H1 (cell line): ENCODE data around the gene CTBP2. TPM values are rescaled to one million over a fixed set of nuclear protein-coding genes. Genes with fewer than 3 reads are reported as not detected.
A peak's percentile ranks its signal among the peaks of the same experiment; 100 is the strongest.

ENCODE experiments used
- CTCF ChIA-PET: fragments of 300-600 bp; sonication (Branson Sonifier 250); formaldehyde crosslinking; loops from one replicate; lab custom pipeline; 2021; ENCODE audit not compliant: partially characterized antibody; lab: Charles Lee
- POLR2A ChIA-PET: fragments of 300-600 bp; sonication (Branson Sonifier 250); formaldehyde crosslinking; loops from one replicate; lab custom pipeline; 2021; ENCODE audit warnings: inconsistent platforms; ENCODE audit not compliant: partially characterized antibody; lab: Charles Lee
- DNase-seq, 2 experiments: peaks; one replicate each; pipeline versions ENCODE4 v3.0.0 to v3.0.0-alpha.2; 2010 to 2022; ENCODE audit warnings: low spot score in 2 of 2, low read depth in 1 of 2, mixed read lengths in 1 of 2
- FAIRE-seq: peaks from 2 replicates; lab custom pipeline; 2011; peaks lifted over from hg19 to GRCh38; lab: Jason Lieb, UNC
- H2AFZ ChIP-seq: 2 replicates; pipeline ENCODE4 v1.8.1; 2012; ENCODE audit warnings: low read length, inconsistent platforms
- H2AK5ac ChIP-seq: 2 replicates; pipeline ENCODE4 v1.6.1; 2013; ENCODE audit warnings: low read depth, low read length
- H2BK120ac ChIP-seq: replicated peaks from 2 replicates; pipeline ENCODE3; 2013; ENCODE audit warnings: low read depth, low read length, inconsistent platforms
- H2BK12ac ChIP-seq: 2 replicates; pipeline ENCODE4 v1.6.1; 2013; ENCODE audit warnings: low read depth, low read length
- H2BK15ac ChIP-seq: 2 replicates; pipeline ENCODE4 v1.6.1; 2013; ENCODE audit warnings: low read length
- H2BK20ac ChIP-seq: 2 replicates; pipeline ENCODE4 v1.6.1; 2013; ENCODE audit warnings: low read length
- H2BK5ac ChIP-seq: 2 replicates; pipeline ENCODE4 v1.6.1; 2013; ENCODE audit warnings: low read depth, low read length
- H3K14ac ChIP-seq: 2 replicates; pipeline ENCODE4 v1.6.1; 2013; ENCODE audit warnings: inconsistent platforms; ENCODE audit not compliant: insufficient read length
- H3K18ac ChIP-seq: 2 replicates; pipeline ENCODE4 v1.6.1; 2013; ENCODE audit warnings: low read length; ENCODE audit errors: extremely low read depth
- H3K23ac ChIP-seq: 2 replicates; pipeline ENCODE4 v1.6.1; 2013; ENCODE audit warnings: inconsistent platforms; ENCODE audit not compliant: insufficient read length
- H3K23me2 ChIP-seq: 2 replicates; pipeline ENCODE4 v1.6.1; 2013; ENCODE audit warnings: low read depth, low read length
- H3K27ac ChIP-seq: 2 replicates; pipeline ENCODE4 v1.6.1; 2011; ENCODE audit warnings: low read depth, low read length, inconsistent platforms
- H3K27me3 ChIP-seq, 4 experiments: replicated peaks in 1 of 4; 1 replicate in 1 of 4; 2 replicates in 3 of 4; pipeline versions ENCODE4 v1.6.1 to v1.8.1; 2011 to 2013; ENCODE audit warnings: low read length in 3 of 4, mild to moderate bottlenecking in 3 of 4, inconsistent platforms in 2 of 4, mixed read lengths in 2 of 4, moderate library complexity in 1 of 4; ENCODE audit not compliant: control insufficient read depth in 3 of 4, insufficient read depth in 3 of 4; ENCODE audit errors: extremely low read depth in 1 of 4
- H3K36me3 ChIP-seq, 4 experiments: 2 replicates each; pipeline versions ENCODE4 v1.6.1 to v1.8.1; 2011 to 2013; ENCODE audit warnings: mild to moderate bottlenecking in 4 of 4, low read length in 3 of 4, moderate library complexity in 2 of 4, control low read depth in 1 of 4, inconsistent platforms in 1 of 4; ENCODE audit not compliant: insufficient read depth in 4 of 4, control insufficient read depth in 2 of 4
- H3K4ac ChIP-seq: replicated peaks from 2 replicates; pipeline ENCODE3; 2013; ENCODE audit warnings: low read length, low read depth, mixed read lengths, inconsistent platforms; ENCODE audit not compliant: insufficient read length
- H3K4me1 ChIP-seq, 4 experiments: replicated peaks in 1 of 4; 1 replicate in 1 of 4; 2 replicates in 3 of 4; pipeline versions ENCODE4 v1.6.1 to v1.8.1; 2011 to 2013; ENCODE audit warnings: low read length in 3 of 4, inconsistent platforms in 2 of 4, mixed read lengths in 1 of 4; ENCODE audit not compliant: insufficient read depth in 4 of 4, control insufficient read depth in 3 of 4
- H3K4me2 ChIP-seq, 2 experiments: 2 replicates each; pipeline versions ENCODE4 v1.6.1 to v1.8.1; 2011 to 2013; ENCODE audit warnings: low read depth in 2 of 2, low read length in 2 of 2, control low read depth in 1 of 2, inconsistent platforms in 1 of 2, mild to moderate bottlenecking in 1 of 2; ENCODE audit not compliant: insufficient read depth in 1 of 2
- H3K4me3 ChIP-seq, 4 experiments: fragments of 200-600, 300-600 bp in 1 of 4; sonication (generic), shearing (Covaris generic), sonication (Bioruptor Twin) in 1 of 4; 2 replicates each; pipeline versions ENCODE4 v1.5.1 to v1.8.1; 2011 to 2016; ENCODE audit warnings: low read length in 4 of 4, low read depth in 3 of 4, control low read depth in 2 of 4, inconsistent platforms in 2 of 4, mild to moderate bottlenecking in 2 of 4, mixed read lengths in 1 of 4, moderate library complexity in 1 of 4; ENCODE audit not compliant: insufficient read depth in 2 of 4; ENCODE audit errors: extremely low read depth in 1 of 4
- H3K56ac ChIP-seq: replicated peaks from 2 replicates; pipeline ENCODE3; 2013; ENCODE audit warnings: low read depth, mild to moderate bottlenecking, mixed read lengths, low read length, inconsistent platforms; ENCODE audit not compliant: insufficient read length
- H3K79me1 ChIP-seq: 2 replicates; pipeline ENCODE4 v1.6.1; 2013; ENCODE audit warnings: low read depth, low read length, control low read depth
- H3K79me2 ChIP-seq, 2 experiments: 2 replicates each; pipeline versions ENCODE4 v1.6.1 to v1.8.1; 2012 to 2013; ENCODE audit warnings: low read length in 2 of 2, mild to moderate bottlenecking in 2 of 2, inconsistent platforms in 1 of 2; ENCODE audit not compliant: insufficient read depth in 2 of 2, control insufficient read depth in 1 of 2
- H3K9ac ChIP-seq, 4 experiments: replicated peaks in 1 of 4; 1 replicate in 1 of 4; 2 replicates in 3 of 4; pipeline versions ENCODE4 v1.6.1 to v1.8.1; 2011 to 2013; ENCODE audit warnings: low read depth in 3 of 4, low read length in 3 of 4, control low read depth in 2 of 4, mild to moderate bottlenecking in 2 of 4, moderate library complexity in 2 of 4, inconsistent platforms in 1 of 4; ENCODE audit errors: extremely low read depth in 1 of 4
- H3K9me3 ChIP-seq, 2 experiments: 2 replicates each; pipeline versions ENCODE4 v1.6.1 to v1.8.1; 2012 to 2013; ENCODE audit warnings: mild to moderate bottlenecking in 2 of 2, moderate library complexity in 2 of 2, control low read depth in 1 of 2, inconsistent platforms in 1 of 2, low read depth in 1 of 2, low read length in 1 of 2, mixed read lengths in 1 of 2; ENCODE audit not compliant: insufficient read depth in 2 of 2
- H4K20me1 ChIP-seq, 2 experiments: replicated peaks in 1 of 2; 2 replicates each; pipeline versions ENCODE3 to v1.8.1; 2011 to 2013; ENCODE audit warnings: inconsistent platforms in 2 of 2, low read length in 2 of 2, mild to moderate bottlenecking in 1 of 2; ENCODE audit not compliant: insufficient read depth in 2 of 2, control insufficient read depth in 1 of 2
- H4K5ac ChIP-seq: 2 replicates; pipeline ENCODE4 v1.6.1; 2013; ENCODE audit warnings: low read length, low read depth, mixed read lengths, inconsistent platforms; ENCODE audit not compliant: insufficient read length
- H4K8ac ChIP-seq: 2 replicates; pipeline ENCODE4 v1.8.0; 2013; ENCODE audit warnings: mild to moderate bottlenecking, moderate library complexity, low read length, inconsistent platforms; ENCODE audit not compliant: insufficient read depth; ENCODE audit errors: extremely low read depth
- H4K91ac ChIP-seq: replicated peaks from 2 replicates; pipeline ENCODE3; 2013; ENCODE audit warnings: low read length, mixed read lengths, inconsistent platforms; ENCODE audit not compliant: insufficient read length
- ATF2 ChIP-seq: IDR thresholded peaks from 2 replicates; pipeline ENCODE4 v1.6.1; 2012; ENCODE audit warnings: low read length, inconsistent platforms
- BCL11A ChIP-seq, 2 experiments: IDR thresholded peaks; one replicate each; pipeline ENCODE4 v1.6.1; 2011; ENCODE audit warnings: low read depth in 2 of 2, low read length in 2 of 2, mild to moderate bottlenecking in 2 of 2
- EZH2 ChIP-seq: fragments of 200-600 bp; sonication (generic); IDR thresholded peaks from 2 replicates; pipeline ENCODE4 v1.7.1; 2012; ENCODE audit warnings: low read depth, mild to moderate bottlenecking, moderate library complexity, low read length, inconsistent platforms; ENCODE audit not compliant: severe bottlenecking
- GTF2F1 ChIP-seq: IDR thresholded peaks from 2 replicates; pipeline ENCODE4 v1.6.1; 2012; ENCODE audit warnings: low read depth, low read length, improper control_type of control experiment, borderline replicate concordance
- MAFK ChIP-seq: IDR thresholded peaks from 2 replicates; pipeline ENCODE4 v1.6.1; 2012; ENCODE audit warnings: low read depth, mild to moderate bottlenecking, improper control_type of control experiment, low read length
- POLR2AphosphoS5 ChIP-seq: IDR thresholded peaks from 2 replicates; pipeline ENCODE4 v1.6.1; 2011; ENCODE audit warnings: low read depth, low read length
- POU5F1 ChIP-seq: IDR thresholded peaks from 2 replicates; pipeline ENCODE4 v1.6.1; 2011; ENCODE audit warnings: low read depth, mild to moderate bottlenecking, low read length, moderate library complexity
- SIN3A ChIP-seq, 2 experiments: IDR thresholded peaks in 1 of 2; conservative IDR thresholded peaks in 1 of 2; 2 replicates each; pipeline ENCODE4 v1.6.1; 2011 to 2012; ENCODE audit warnings: low read length in 2 of 2, improper control_type of control experiment in 1 of 2, low read depth in 1 of 2, mild to moderate bottlenecking in 1 of 2
- WGBS, 2 experiments: shearing (Covaris generic) in 1 of 2; methylation state at CpG; one replicate each; pipeline versions ENCODE4 v1.1.6 to v1.1.7; 2013 to 2015; ENCODE audit warnings: low lambda C conversion rate in 2 of 2, mixed read lengths in 2 of 2, inconsistent platforms in 1 of 2, low coverage in 1 of 2, missing lambda C conversion rate in 1 of 2; ENCODE audit not compliant: insufficient replicate concordance in 2 of 2, insufficient coverage in 1 of 2, insufficient read length in 1 of 2; ENCODE audit errors: extremely low coverage in 1 of 2, missing lambda C conversion rate in 1 of 2; 5-methylcytosine and 5-hydroxymethylcytosine counted together
- polyA plus RNA-seq, 7 experiments: library from polyadenylated mRNA; depleted of rRNA in 3 of 7; stranded (reverse) in 5 of 7; unstranded in 2 of 7; fragments of >200 nt in 5 of 7; fragments of 200-250 nt in 2 of 7; gene quantifications; 1 replicate in 5 of 7; 2 replicates in 1 of 7; 4 replicates in 1 of 7; pipeline versions ENCODE4 v1.2.1 to v1.2.3, GENCODE V29; 2011 to 2013; ENCODE audit warnings: missing spikeins in 2 of 7, mixed read lengths in 2 of 7
- total RNA-seq: library from RNA; stranded (reverse); fragmentation: NEBNext Ultra II Directional; extraction: Animal tissue kit (Norgen Biotek cat#: 25700); gene quantifications from 2 replicates; pipeline ENCODE4 v1.2.1, GENCODE V29; 2021

CTBP2 gene
- total and polyA plus RNA-seq, 2 of the 8 experiments (the other 6 are each of a cell fraction or from before 2014, with no cell fraction given), result 208 to 221 TPM

- Histone ChIP-seq H2AFZ (no peak overlapping the region), H4K5ac (no peak overlapping the region), H3K23ac (no peak overlapping the region), H2BK12ac (no peak overlapping the region), H3K18ac (no peak overlapping the region), H3K27me3 (no peaks in the 10 kb centered on the region), H3K56ac (no peak overlapping the region), H2BK15ac (no peak overlapping the region), H3K36me3 (peaks cover 0 to 50% (median 4%) of the 10 kb centered on the region in 4 experiments; a peak in 6 of 8 replicates), H3K23me2 (no peaks in the 10 kb centered on the region; the same call in 1 of the 2 replicates), H3K4me2 (peak overlapping the region in 1 of 2 experiments; percentile 79; a peak in 1 of 4 replicates), H3K14ac (no peak overlapping the region), H2BK5ac (peak overlapping the region; percentile 85; the same call in 1 of the 2 replicates), H3K4ac (no peak overlapping the region), H3K9me3 (no peaks in the 10 kb centered on the region), H4K91ac (no peak overlapping the region), H3K79me1 (peaks cover 12% of the 10 kb centered on the region), H3K27ac (no peak overlapping the region), H2BK20ac (no peak overlapping the region), H3K79me2 (peaks cover 91 to 97% of the 10 kb centered on the region in 2 experiments), H3K4me3 (no peak overlapping the region), H4K8ac (no peak overlapping the region), H3K4me1 (peaks cover 35 to 70% (median 59%) of the 10 kb centered on the region in 4 experiments), H2AK5ac (0 out of 2 replicates have a peak overlapping the region, but pooled peaks have one; percentile 16), H2BK120ac (no peak overlapping the region), H3K9ac (no peak overlapping the region; a peak in 1 of 7 replicates), H4K20me1 (peaks cover 58 to 66% of the 10 kb centered on the region in 2 experiments)
- 88% methylated on average over 13 of the region's 13 CpGs; no CpG with 5 or more reads in 1 of the 2 experiments for WGBS, 2 experiments
- FAIRE-seq (no peak), DNase-seq (no peak)
- TF ChIP-seq GTF2F1, result no peak
- no peak for TF ChIP-seq POU5F1
- no peak for TF ChIP-seq SIN3A (conservative IDR thresholded peaks at IDR 0.05 in 1 of 2, IDR thresholded peaks at IDR 0.05 in 1 of 2; ENCODE audit: low read depth in 1 of 2, low read length in 2 of 2)
- TF ChIP-seq BCL11A (IDR thresholded peaks at IDR 0.05; ENCODE audit: low read depth in 2 of 2, low read length in 2 of 2), result no peak
- no peak for TF ChIP-seq MAFK
- no peak for TF ChIP-seq ATF2
- TF ChIP-seq EZH2, result no peak
- peak; percentile 31; the same call in 1 of the 2 replicates for TF ChIP-seq POLR2AphosphoS5
- CTCF ChIA-PET, result interaction anchor here (1.0 to 1.7 kb wide), 4 partner anchors 10 to 196 kb away, joined by 4 to 5 read pairs (median 4); no protein-coding TSS in a partner anchor
- POLR2A ChIA-PET, result interaction anchor here (0.7 to 3.9 kb wide), 7 partner anchors 8 to 99 kb away, joined by 4 to 22 read pairs (median 5); no protein-coding TSS in a partner anchor
Measured at GRCh38 chr10:125146791-125147579, 13.4 kb downstream of the CTBP2 start.
